ENCODE data around the gene PCSK2.

- TF ChIP-seq POLR2A (IDR thresholded peaks at IDR 0.05; ENCODE audit: low read length) (no peak), GATA1 (IDR thresholded peaks at IDR 0.05; ENCODE audit: low read depth, low read length) (no peak)
These were observed 295.7 kb downstream of the PCSK2 start for GRCh38 chr20:17522528-17522927.

Measured in erythroblast (primary cell).